Astrocyte (in vitro differentiated cells and primary cell): ENCODE measurements around the gene IER5L. TPM values are rescaled to one million over a fixed set of nuclear protein-coding genes. Genes with fewer than 3 reads are reported as not detected.

Source experiments
- DNase-seq: peaks from one replicate; pipeline ENCODE4 v3.0.0-alpha.2; 2010; ENCODE audit warnings: low read depth
- FAIRE-seq: peaks from 2 replicates; lab custom pipeline; 2011; peaks lifted over from hg19 to GRCh38; lab: Jason Lieb, UNC
- H2AFZ ChIP-seq: 2 replicates; pipeline ENCODE4 v1.6.0; 2012; ENCODE audit warnings: low read depth, low read length, inconsistent platforms
- H3K27ac ChIP-seq: 2 replicates; pipeline ENCODE4 v1.5.1; 2011; ENCODE audit warnings: low read depth, low read length, inconsistent platforms
- H3K27me3 ChIP-seq: 2 replicates; pipeline ENCODE4 v1.6.0; 2011; ENCODE audit warnings: low read length, inconsistent platforms; ENCODE audit not compliant: insufficient read depth
- H3K36me3 ChIP-seq: 2 replicates; pipeline ENCODE4 v1.5.1; 2011; ENCODE audit warnings: low read length, inconsistent platforms; ENCODE audit not compliant: insufficient read depth
- H3K4me1 ChIP-seq: 2 replicates; pipeline ENCODE4 v1.5.1; 2011; ENCODE audit warnings: low read length, inconsistent platforms; ENCODE audit not compliant: insufficient read depth
- H3K4me2 ChIP-seq: 2 replicates; pipeline ENCODE4 v1.6.0; 2012; ENCODE audit warnings: low read length, inconsistent platforms
- H3K4me3 ChIP-seq: 2 replicates; pipeline ENCODE4 v1.5.1; 2011; ENCODE audit warnings: low read depth, mild to moderate bottlenecking, low read length, inconsistent platforms; ENCODE audit not compliant: insufficient read depth
- H3K79me2 ChIP-seq: 2 replicates; pipeline ENCODE4 v1.6.0; 2012; ENCODE audit warnings: mild to moderate bottlenecking, low read length, inconsistent platforms; ENCODE audit not compliant: insufficient read depth
- H3K9ac ChIP-seq: 2 replicates; pipeline ENCODE4 v1.6.0; 2012; ENCODE audit warnings: mild to moderate bottlenecking, low read length, inconsistent platforms
- H3K9me3 ChIP-seq: 2 replicates; pipeline ENCODE4 v1.5.1; 2012; ENCODE audit warnings: low read depth, mild to moderate bottlenecking, low read length, inconsistent platforms; ENCODE audit not compliant: insufficient read depth
- H4K20me1 ChIP-seq: 2 replicates; pipeline ENCODE4 v1.6.0; 2012; ENCODE audit warnings: low read length, inconsistent platforms; ENCODE audit not compliant: insufficient read depth
- H3K27ac Mint-ChIP-seq: one replicate; pipeline ENCODE4 v1.8.0; 2021; ENCODE audit warnings: mild to moderate bottlenecking, mixed read lengths; ENCODE audit not compliant: unreplicated experiment
- H3K27me3 Mint-ChIP-seq: one replicate; pipeline ENCODE4 v1.8.0; 2021; ENCODE audit warnings: low read depth, mixed read lengths; ENCODE audit not compliant: unreplicated experiment
- H3K36me3 Mint-ChIP-seq: one replicate; pipeline ENCODE4 v1.8.0; 2021; ENCODE audit warnings: low read depth, mixed read lengths; ENCODE audit not compliant: unreplicated experiment
- H3K4me1 Mint-ChIP-seq: one replicate; pipeline ENCODE4 v1.8.0; 2021; ENCODE audit warnings: low read depth, mixed read lengths; ENCODE audit not compliant: unreplicated experiment
- H3K4me3 Mint-ChIP-seq: one replicate; pipeline ENCODE4 v1.8.0; 2021; ENCODE audit warnings: mild to moderate bottlenecking, moderate library complexity, mixed read lengths; ENCODE audit not compliant: unreplicated experiment
- H3K9me3 Mint-ChIP-seq: one replicate; pipeline ENCODE4 v1.8.0; 2021; ENCODE audit warnings: mild to moderate bottlenecking, mixed read lengths; ENCODE audit not compliant: unreplicated experiment
- CTCF ChIP-seq: IDR thresholded peaks from 2 replicates; pipeline ENCODE4 v1.5.1; 2011; ENCODE audit warnings: low read depth, mild to moderate bottlenecking, inconsistent platforms, low read length, moderate library complexity; ENCODE audit not compliant: insufficient read depth
- EZH2 ChIP-seq: IDR thresholded peaks from 2 replicates; pipeline ENCODE4 v1.6.1; 2012; ENCODE audit warnings: mild to moderate bottlenecking, low read length, inconsistent platforms; ENCODE audit not compliant: insufficient read depth
- total RNA-seq: library from RNA; stranded (reverse); gene quantifications from 2 replicates; pipeline ENCODE4 v1.2.1, GENCODE V29; 2021

IER5L gene
- total RNA-seq, 1 donor from 2014 or later = 47.0 TPM

GRCh38 chr9:129201289-129201688 lies 23.2 kb upstream of the IER5L start:
- Histone ChIP-seq H3K36me3 (no peaks in the 10 kb centered on the region), H3K9me3 (no peaks in the 10 kb centered on the region), H4K20me1 (no peaks in the 10 kb centered on the region), H3K27me3 (no peaks in the 10 kb centered on the region), H3K79me2 (no peaks in the 10 kb centered on the region), H3K4me1 (peaks cover 13% of the 10 kb centered on the region), H3K27ac (no peak overlapping the region), H3K9ac (no peak overlapping the region), H3K4me3 (no peak overlapping the region), H2AFZ (no peak overlapping the region), H3K4me2 (no peak overlapping the region)
- Mint-ChIP-seq H3K36me3 (no peaks in the 10 kb centered on the region), H3K4me1 (peaks cover 9% of the 10 kb centered on the region), H3K27ac (no peak overlapping the region), H3K27me3 (peaks cover 6% of the 10 kb centered on the region), H3K9me3 (peaks cover 2% of the 10 kb centered on the region), H3K4me3 (no peak overlapping the region)
- DNase-seq = no peak
- FAIRE-seq = no peak
- TF ChIP-seq EZH2 = no peak

- DNase-seq = no peak
- no peak for FAIRE-seq
Observed at GRCh38 chr9:129200255-129200654, 22.2 kb upstream of the IER5L start.

GRCh38 chr9:129199044-129199435 lies 21.0 kb upstream of the IER5L start:
- DNase-seq (no peak), FAIRE-seq (no peak)
- Histone ChIP-seq H3K27me3 (no peaks in the 10 kb centered on the region), H3K9me3 (no peaks in the 10 kb centered on the region), H3K36me3 (no peaks in the 10 kb centered on the region), H2AFZ (no peak overlapping the region), H3K4me2 (no peak overlapping the region), H3K27ac (no peak overlapping the region), H3K4me1 (peaks cover 13% of the 10 kb centered on the region), H3K4me3 (no peak overlapping the region), H3K9ac (no peak overlapping the region), H3K79me2 (no peaks in the 10 kb centered on the region), H4K20me1 (no peaks in the 10 kb centered on the region)
- Mint-ChIP-seq H3K27me3 (peaks cover 10% of the 10 kb centered on the region), H3K4me3 (no peak overlapping the region), H3K4me1 (peaks cover 9% of the 10 kb centered on the region), H3K9me3 (peaks cover 3% of the 10 kb centered on the region), H3K27ac (no peak overlapping the region), H3K36me3 (no peaks in the 10 kb centered on the region)
- TF ChIP-seq CTCF (no peak), EZH2 (no peak)

More at GRCh38 chr9:129200255-129200654, 22.2 kb upstream of the IER5L start:
- no peak overlapping the region for H3K27ac ChIP-seq
- H3K4me2 ChIP-seq = no peak overlapping the region
- H4K20me1 ChIP-seq = no peaks in the 10 kb centered on the region
- H3K9me3 ChIP-seq = no peaks in the 10 kb centered on the region
- H3K9me3 Mint-ChIP-seq = peaks cover 2% of the 10 kb centered on the region
- no peak overlapping the region for H2AFZ ChIP-seq
- H3K27me3 Mint-ChIP-seq = peaks cover 7% of the 10 kb centered on the region
- H3K79me2 ChIP-seq = no peaks in the 10 kb centered on the region
- H3K4me3 Mint-ChIP-seq = no peak overlapping the region
- TF ChIP-seq CTCF (no peak), EZH2 (no peak)
- no peak overlapping the region for H3K4me3 ChIP-seq
- no peaks in the 10 kb centered on the region for H3K36me3 ChIP-seq
- H3K27me3 ChIP-seq = no peaks in the 10 kb centered on the region
- H3K36me3 Mint-ChIP-seq = no peaks in the 10 kb centered on the region
- no peak overlapping the region for H3K9ac ChIP-seq
- peaks cover 9% of the 10 kb centered on the region for H3K4me1 Mint-ChIP-seq
- peaks cover 13% of the 10 kb centered on the region for H3K4me1 ChIP-seq
- H3K27ac Mint-ChIP-seq = no peak overlapping the region
